GM19238 (cell line): Measurements from ENCODE around the gene TMEM215.
"Not testable (repeated sequence)": the region's sequence is repeated elsewhere in the genome, so short reads cannot be mapped to it uniquely, and the experiment has no call there.

Experiments used
- DNase-seq: peaks from one replicate; pipeline ENCODE4 v3.0.0; 2011; ENCODE audit warnings: low spot score; ENCODE audit not compliant: insufficient read length

The TMEM215 gene, protein sequence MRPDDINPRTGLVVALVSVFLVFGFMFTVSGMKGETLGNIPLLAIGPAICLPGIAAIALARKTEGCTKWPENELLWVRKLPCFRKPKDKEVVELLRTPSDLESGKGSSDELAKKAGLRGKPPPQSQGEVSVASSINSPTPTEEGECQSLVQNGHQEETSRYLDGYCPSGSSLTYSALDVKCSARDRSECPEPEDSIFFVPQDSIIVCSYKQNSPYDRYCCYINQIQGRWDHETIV

GRCh38 chr9:32783168-32783891 is at the start of gene TMEM215:
Gene TMEM215, plus strand, starts transcription at chr9:32783540. Its CDS starts 644 bp downstream, at chr9:32784184.
- DNase-seq: no peak

DNA sequence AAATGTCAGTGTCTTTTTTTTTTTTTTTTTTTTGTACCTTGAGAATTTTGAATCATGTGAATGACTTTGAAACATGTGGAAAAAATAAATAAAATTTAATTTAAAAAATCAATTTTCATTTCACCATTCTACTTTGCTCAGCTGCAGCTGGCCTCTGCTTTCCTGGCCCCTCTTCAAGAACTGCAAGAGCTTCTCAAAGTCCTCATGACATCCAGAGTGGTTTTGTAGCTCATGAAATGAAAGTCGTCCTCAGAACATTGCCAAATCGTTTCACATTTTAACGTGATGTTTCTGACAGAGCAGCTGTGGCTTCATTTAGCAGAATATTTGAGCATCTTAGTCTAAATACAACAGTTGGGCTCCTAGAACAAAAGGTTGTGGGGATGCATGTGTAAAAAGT is 47.9 kb upstream of the TMEM215 start:
- no peak for DNase-seq

DNA sequence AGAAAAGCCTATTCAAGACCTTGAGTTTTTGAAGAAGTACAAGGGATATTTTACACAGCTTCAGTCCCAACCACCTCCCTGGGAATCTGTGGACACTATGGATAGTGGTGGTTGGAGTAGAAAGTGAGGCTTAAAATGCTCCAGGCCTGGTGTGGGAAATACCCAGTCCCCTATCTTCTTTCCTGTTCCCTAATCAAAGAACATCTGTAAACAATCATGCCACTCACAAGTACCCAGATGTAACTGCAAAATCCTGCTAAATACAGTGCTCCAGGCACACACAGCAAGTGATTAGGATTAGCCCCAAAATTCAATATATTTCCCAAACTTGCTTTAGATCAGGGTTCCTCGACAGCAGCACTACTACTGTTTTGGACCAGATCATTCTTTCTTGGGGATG is 46.0 kb upstream of the TMEM215 start:
- DNase-seq: no peak

- DNase-seq: no peak
Measured at GRCh38 chr9:32738501-32739172, 44.7 kb upstream of the TMEM215 start.

DNA sequence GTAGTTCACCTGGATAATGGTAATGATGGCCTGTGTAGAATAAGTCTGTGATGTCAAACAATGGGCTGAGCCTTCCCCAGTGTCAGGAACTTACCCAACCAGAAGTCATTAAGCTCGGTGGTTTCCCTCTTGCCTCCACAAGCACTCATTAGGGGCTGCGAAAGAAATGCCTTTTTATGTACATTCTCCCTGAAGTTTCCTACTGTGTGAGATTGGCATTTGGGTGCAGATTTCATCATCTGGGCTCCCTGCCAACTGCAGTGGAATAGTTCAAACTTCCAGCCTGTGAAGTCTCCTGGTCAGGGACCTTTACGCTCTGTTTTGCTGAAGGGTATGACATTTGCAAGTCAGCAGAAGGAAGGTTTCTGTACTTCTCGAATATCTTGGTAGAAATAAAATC is 41.6 kb upstream of the TMEM215 start:
- DNase-seq: no peak

- no peak for DNase-seq
Measured at GRCh38 chr9:32742296-32742695, 41.0 kb upstream of the TMEM215 start.

GRCh38 chr9:32748013-32748412 is 35.3 kb upstream of the TMEM215 start:
- no peak for DNase-seq

DNA sequence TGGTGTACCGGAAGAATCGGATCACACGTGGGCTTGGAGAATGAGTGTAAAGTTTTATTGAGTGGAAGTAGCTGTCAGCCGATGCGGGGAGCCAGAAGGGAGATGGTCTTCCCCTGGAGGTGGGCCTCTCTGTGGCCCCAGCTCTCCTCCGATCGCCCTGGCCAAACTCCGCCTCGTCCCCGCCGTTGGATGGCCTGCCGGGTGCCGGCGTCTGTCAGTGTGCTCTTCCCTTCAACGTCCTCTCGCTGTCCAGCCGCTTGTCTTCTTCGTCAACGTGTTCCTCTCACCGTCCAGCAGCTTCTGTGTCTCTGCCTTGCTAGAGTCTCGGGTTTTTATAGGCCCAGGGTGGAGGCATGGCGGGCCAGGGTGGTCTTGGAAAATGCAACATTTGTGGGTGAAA is 27.6 kb upstream of the TMEM215 start:
- DNase-seq: no peak

DNA sequence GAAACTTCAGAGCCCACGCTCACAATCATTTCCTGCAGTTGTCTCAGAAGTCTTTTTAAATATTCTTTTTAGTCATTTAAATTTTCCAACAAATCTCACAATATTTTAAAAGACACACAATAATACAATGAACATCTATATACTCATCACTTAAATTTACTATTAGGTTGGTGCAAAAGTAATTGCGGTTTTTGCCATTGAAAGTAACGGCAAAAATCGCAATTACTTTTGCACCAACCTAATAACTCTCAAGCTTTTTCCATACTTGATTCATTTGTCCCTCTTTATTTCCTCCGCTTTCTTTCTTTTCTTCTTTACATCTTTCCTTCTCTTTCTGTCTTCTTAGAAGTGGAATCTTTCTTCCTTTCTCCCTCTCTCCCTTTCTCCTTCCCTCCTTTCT is 19.2 kb upstream of the TMEM215 start:
- no peak for DNase-seq

- DNase-seq: no peak
Measured at GRCh38 chr9:32775283-32775682, 8.1 kb upstream of the TMEM215 start.

DNA sequence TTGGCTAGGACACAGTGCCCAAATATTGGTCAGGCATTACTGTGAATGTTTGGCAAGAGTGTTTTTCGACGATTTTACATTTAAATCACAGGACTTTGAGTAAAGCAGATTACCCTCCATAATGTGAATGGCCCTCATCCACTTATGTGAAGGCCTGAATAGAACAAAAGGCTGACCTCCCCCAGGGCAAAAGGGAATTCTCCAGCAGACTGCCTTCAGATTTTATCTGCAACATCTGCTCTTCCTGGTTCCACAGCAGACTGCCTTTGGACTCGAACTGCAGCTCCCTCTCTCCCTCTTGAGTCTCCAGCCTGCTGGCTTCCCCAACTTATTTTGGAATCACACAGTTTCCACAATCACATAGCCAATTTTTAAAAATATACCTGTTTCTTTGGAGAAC is 7.1 kb upstream of the TMEM215 start:
- no peak for DNase-seq

DNA sequence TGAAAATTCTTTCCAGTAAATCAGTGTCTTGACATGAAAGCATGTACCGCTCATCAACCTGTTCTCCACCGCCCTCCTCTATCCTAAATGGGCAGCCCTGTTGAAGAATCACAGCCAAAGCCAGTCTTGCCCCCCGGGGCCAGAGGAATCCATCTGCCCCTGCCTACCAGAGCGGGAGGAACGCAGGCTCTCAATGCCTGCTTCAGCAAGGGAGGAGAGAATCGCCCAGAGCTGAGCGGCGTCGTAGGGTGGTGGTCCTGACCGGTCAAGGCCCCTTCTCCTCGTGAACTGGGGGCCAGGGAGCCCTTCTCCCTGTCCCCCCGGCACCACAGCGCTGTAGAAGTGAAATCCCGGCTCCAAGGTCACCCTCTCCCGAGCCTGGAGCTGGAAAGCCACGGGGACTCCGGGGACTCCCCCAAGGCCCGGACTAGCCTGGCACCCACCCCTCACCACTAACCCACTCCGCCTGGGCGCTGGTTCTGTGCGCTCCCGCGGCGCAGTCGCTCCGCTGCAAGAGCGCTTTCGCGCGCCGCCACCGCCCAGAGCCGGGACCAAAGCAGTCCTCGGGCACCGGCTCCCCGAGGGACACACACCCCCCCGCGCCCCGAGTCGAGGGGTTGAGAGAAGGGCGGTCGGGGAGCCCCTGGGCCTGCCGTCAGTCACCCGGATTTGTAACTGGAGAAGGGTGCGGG is 718 bp upstream of the TMEM215 start:
- DNase-seq: no peak

DNA sequence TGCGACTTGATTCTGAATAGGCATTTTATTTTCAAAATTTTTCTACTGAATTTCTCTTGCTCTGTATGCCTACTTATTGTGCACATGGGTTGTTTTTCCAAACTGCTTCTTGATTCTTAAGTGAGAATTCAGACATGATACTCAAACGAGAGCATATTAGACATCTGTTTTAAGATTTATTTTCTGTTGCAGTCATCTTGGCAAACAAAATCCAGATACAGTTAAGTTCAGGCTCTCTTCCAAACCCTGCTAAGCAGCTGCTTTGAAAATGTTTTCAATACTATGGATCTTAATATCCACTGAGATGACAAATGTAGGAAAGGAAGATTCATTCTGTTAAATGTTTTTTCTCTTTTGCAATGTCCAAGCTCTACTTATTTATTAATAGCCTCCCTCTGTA is 4.5 kb downstream of the TMEM215 start:
- no peak for DNase-seq

DNA sequence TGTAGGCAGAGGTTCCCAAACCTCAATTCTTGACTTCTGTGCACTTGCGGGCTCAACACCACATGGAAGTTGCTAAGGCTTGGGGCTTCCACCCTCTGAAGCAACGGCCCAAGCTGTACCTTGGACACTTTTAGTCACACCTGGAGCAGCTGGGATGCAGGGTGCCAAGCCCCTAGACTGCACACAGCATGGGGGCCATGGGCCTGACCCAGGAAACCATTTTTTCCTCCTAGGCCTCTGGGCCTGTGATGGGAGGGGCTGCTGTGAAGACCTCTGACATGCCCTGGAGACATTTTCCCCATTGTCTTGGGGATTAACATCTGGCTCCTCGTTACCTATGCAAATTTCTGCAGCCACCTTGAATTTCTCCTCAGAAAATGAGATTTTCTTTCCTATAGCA is 12.7 kb downstream of the TMEM215 start:
- not testable (repeated sequence) for DNase-seq

DNA sequence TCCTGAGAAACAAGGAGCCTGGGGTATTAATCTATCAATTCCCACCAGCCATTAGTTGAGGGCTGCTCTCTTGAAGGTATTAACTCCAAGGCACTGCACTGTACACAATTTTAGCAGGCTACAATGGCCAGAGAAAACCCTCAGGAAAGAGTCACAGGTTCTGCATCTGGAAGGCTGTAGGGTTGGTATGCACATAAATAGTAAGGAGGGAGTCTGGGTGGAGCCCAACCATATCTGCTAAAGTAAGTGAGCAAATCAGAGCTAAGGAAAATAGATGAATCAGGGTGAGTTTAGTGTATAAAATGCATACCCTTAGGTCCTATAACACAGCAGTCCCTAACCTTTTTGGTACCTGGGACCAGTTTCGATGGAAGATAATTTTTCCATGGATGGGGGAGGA is 18.2 kb downstream of the TMEM215 start:
- no peak for DNase-seq

DNA sequence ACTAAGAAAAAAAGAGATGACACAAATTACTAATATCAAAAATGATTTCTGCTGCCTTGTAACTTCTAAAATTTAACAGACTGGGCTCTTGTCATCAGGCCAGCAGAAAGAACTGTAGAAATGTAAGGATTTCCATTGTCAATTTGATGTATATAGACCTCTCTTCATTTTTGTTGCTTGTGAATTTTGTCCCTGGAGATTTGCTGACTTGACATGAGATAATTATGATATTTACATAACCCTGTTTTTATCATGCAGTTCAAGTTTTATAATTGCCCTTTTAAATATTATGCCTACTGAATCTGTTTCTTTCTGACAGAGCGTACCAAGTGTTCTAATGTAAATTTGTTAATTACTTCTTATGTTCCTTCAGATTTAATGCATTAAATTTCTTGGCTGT is 23.9 kb downstream of the TMEM215 start:
- DNase-seq: no peak

- no peak for DNase-seq
Measured at GRCh38 chr9:32811246-32811645, 27.9 kb downstream of the TMEM215 start.

DNA sequence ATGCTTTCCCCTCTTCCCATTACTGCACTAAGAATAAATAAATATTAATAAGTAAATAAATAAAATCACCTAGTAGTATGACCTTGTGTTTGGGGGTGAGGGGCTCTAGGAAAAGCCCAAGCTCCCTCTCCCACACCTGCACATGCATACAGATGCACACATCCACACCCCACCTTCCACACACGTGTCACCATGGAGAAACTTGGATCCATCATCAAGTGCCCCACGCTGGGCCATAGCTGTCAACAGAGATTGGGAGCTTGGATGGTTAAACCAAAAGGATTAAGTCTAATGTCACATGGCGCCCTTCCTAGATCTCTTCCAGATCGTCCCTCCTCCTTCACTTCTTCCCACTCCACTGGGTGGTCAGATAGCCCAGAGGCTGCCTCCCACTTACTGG is 37.0 kb downstream of the TMEM215 start:
- DNase-seq: no peak

DNA sequence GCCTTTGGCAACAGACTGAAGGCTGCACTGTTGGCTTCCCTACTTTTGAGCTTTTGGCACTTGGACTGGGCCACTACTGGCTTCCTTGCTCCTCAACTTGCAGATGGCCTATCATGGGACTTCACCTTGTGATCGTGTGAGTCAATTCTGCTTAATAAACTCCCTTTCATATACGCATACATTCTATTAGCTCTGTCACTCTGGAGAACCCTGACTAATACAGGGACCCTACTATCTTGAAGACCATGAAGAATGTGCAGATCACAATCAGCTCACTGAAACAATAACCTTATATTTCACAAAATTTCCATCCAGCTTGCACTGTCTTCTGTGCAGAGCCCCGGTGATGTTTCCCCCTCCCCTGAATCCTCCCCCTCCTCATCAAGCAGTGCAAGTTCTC is 39.8 kb downstream of the TMEM215 start:
- no peak for DNase-seq

- DNase-seq: no peak
Measured at GRCh38 chr9:32823551-32823950, 40.2 kb downstream of the TMEM215 start.

DNA sequence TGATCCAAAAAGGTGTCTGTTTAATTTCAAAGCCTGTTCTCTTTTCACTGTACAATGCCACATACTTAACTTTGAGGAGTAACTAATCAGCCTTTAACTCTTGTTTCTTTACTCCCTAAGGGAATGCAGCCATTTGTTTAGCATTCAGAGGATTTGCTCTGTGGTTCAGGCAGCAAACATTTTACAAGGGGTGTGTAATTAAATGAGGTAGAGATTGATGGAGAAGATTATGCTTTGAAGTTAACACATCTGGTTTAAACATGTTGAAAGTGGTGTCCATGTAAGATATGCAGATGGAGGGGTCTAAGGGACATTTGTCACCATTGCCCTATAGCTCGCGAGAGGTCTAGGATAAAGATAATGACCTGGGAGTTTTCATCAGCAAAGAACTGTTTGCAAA is 41.9 kb downstream of the TMEM215 start:
- DNase-seq: no peak

DNA sequence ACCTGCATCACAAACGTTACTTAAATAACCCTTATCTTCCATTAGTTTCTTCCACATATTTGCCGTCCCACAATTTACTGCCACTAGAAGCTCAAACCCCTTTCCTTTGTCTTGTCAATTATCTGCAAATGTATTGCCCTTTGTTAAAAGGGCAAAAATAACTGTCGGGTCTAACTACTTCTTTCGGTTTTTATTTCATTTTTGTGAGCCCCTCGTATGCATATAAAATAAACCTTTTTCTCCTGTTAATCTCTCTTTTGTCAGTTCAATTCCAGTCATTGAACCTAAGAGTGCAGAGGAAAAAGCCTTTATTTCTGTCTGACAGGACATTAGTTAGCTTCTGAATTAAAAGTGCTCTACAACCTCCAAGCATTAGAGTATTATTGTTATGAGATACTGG is 45.5 kb downstream of the TMEM215 start:
- DNase-seq: no peak
